Stomach (tissue), 9 donors: ENCODE measurements around the gene MAPK7. TPM values are rescaled to one million over a fixed set of nuclear protein-coding genes. Genes with fewer than 3 reads are reported as not detected.

Experiments used
- DNase-seq, 2 donors: peaks; one replicate each; pipeline versions ENCODE4 v3.0.0 to v3.0.0-alpha.2; 2013 to 2019
- H3K27ac ChIP-seq, 5 donors: fragments of 200-600 bp in 4 of 5; sonication (generic) in 4 of 5; one replicate each; pipeline ENCODE4 v1.5.1; 2013 to 2019; ENCODE audit warnings: mild to moderate bottlenecking in 1 of 5, moderate library complexity in 1 of 5
- H3K27me3 ChIP-seq, 3 donors: fragments of 200-600 bp; sonication (generic); one replicate each; pipeline ENCODE4 v1.5.1; 2017 to 2019; ENCODE audit warnings: mixed run types in 1 of 3
- H3K36me3 ChIP-seq, 4 donors: fragments of 200-600 bp; sonication (generic); 1 replicate in 3 of 4; 2 replicates in 1 of 4; pipeline ENCODE4 v1.5.1; 2016 to 2019
- H3K4me1 ChIP-seq, 4 donors: fragments of 200-600 bp; sonication (generic); one replicate each; pipeline ENCODE4 v1.5.1; 2016 to 2019
- H3K4me3 ChIP-seq, 4 donors: fragments of 200-600 bp; sonication (generic) in 3 of 4; one replicate each; pipeline ENCODE4 v1.5.1; 2016 to 2019; ENCODE audit warnings: mild to moderate bottlenecking in 1 of 4
- H3K9me3 ChIP-seq, 4 donors: fragments of 200-600 bp; sonication (generic); one replicate each; pipeline ENCODE4 v1.5.1; 2016 to 2019
- EP300 ChIP-seq: sonication (generic); formaldehyde crosslinking; IDR thresholded peaks from one replicate; pipeline ENCODE4 v1.6.1; 2017; ENCODE audit warnings: antibody characterized with exemption
- POLR2A ChIP-seq, 4 donors: fragments of 450-650 bp; IDR thresholded peaks; one replicate each; pipeline ENCODE4 v1.6.1; 2016; ENCODE audit warnings: antibody characterized with exemption in 4 of 4, control low read depth in 2 of 4, mild to moderate bottlenecking in 1 of 4, moderate library complexity in 1 of 4
- POLR2AphosphoS5 ChIP-seq, 3 donors: sonication (generic); formaldehyde crosslinking; IDR thresholded peaks; one replicate each; pipeline ENCODE4 v1.6.1; 2016; ENCODE audit warnings: antibody characterized with exemption in 3 of 3
- WGBS, 5 donors: extraction: QIAGEN DNeasy Blood & Tissue Kit in 3 of 5; methylation state at CpG; one replicate each; pipeline versions ENCODE4 v1.1.5 to v1.1.7; 2013 to 2018; 5-methylcytosine and 5-hydroxymethylcytosine counted together
- intact Hi-C: fragments of 100-400 bp; cut with DNase I; formaldehyde crosslinking; loops from one replicate; pipeline ENCODE4 v1.15.1; 2023; ENCODE audit warnings: low total_unique reads
- polyA plus RNA-seq, 3 donors: library from polyadenylated mRNA; stranded (reverse); fragments of 200-250 nt; gene quantifications; one replicate each; pipeline ENCODE4 v1.2.3, GENCODE V29; 2013
- total RNA-seq, 5 donors: library from RNA; depleted of rRNA; stranded (reverse); fragments of >200 nt; gene quantifications; one replicate each; pipeline versions ENCODE4 v1.1.0 to v1.2.3, GENCODE V29; 2014 to 2016
- TF ChIP-seq, protein P1 (sequence below), 7 experiments: fragments of 450-650 bp in 4 of 7; fragments of 200-600 bp in 3 of 7; sonication (generic) in 3 of 7; IDR thresholded peaks; one replicate each; pipeline ENCODE4 v1.5.1; 2016 to 2019; ENCODE audit warnings: antibody characterized with exemption in 7 of 7, control low read depth in 2 of 7, mild to moderate bottlenecking in 1 of 7
- donor health status: healthy with polysubstance abuse.
- donor health status: Bipolar disorder and iron deficiency.
- donor health status: healthy.

The MAPK7 gene
- total and polyA plus RNA-seq, 8 donors = 10.3 to 221 (median 30.5) TPM

DNA sequence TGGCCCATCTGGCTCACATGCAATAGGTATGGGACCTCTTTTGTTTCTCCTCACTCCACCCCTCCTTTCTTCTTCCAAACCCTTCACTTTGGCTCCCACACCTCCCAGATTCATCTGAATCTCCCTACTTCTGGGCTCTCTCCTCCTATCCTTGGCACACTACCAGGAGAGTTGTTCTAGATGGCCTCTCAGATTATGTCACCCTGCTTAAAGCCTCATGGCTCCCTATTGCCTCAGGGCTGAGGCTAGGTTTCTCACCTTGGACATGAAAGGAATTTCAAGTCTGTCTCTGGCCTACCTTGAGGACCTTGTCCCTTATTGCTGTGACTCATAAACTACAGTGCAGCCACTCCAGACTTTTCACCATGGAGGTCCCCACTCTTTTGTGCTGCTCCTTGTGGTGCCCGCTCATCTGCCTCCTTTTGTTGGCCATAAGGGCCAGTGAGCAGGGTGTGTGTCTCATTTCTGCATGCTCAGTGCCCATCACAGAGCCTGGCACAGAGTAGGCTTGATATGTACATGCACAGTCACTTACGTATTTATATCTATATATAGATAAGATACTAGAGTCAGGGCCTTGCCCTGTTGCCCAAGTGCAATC, 9.7 kb downstream of the MAPK7 start:
- Histone ChIP-seq H3K4me1 (peaks cover 55 to 84% (median 63%) of the 10 kb centered on the region in 4 donors), H3K9me3 (no peaks in the 10 kb centered on the region), H3K36me3 (peaks cover 13 to 27% (median 18%) of the 10 kb centered on the region in 4 donors), H3K27me3 (no peaks in the 10 kb centered on the region), H3K4me3 (no peak overlapping the region), H3K27ac (peak overlapping the region; percentile 52 to 94 (median 89))
- TF ChIP-seq EP300 = no peak
- TF ChIP-seq POLR2AphosphoS5 (IDR thresholded peaks at IDR 0.05) = no peak
- TF ChIP-seq, protein P1, sequence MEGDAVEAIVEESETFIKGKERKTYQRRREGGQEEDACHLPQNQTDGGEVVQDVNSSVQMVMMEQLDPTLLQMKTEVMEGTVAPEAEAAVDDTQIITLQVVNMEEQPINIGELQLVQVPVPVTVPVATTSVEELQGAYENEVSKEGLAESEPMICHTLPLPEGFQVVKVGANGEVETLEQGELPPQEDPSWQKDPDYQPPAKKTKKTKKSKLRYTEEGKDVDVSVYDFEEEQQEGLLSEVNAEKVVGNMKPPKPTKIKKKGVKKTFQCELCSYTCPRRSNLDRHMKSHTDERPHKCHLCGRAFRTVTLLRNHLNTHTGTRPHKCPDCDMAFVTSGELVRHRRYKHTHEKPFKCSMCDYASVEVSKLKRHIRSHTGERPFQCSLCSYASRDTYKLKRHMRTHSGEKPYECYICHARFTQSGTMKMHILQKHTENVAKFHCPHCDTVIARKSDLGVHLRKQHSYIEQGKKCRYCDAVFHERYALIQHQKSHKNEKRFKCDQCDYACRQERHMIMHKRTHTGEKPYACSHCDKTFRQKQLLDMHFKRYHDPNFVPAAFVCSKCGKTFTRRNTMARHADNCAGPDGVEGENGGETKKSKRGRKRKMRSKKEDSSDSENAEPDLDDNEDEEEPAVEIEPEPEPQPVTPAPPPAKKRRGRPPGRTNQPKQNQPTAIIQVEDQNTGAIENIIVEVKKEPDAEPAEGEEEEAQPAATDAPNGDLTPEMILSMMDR (IDR thresholded peaks at IDR 0.05) = no peak
- TF ChIP-seq POLR2A (IDR thresholded peaks at IDR 0.05) = no peak
- no peak for DNase-seq
- intact Hi-C loops = no loop called here
- WGBS, 5 donors = 58 to 79% (median 71%) methylated on average over 2 of the region's 2 CpGs

DNA sequence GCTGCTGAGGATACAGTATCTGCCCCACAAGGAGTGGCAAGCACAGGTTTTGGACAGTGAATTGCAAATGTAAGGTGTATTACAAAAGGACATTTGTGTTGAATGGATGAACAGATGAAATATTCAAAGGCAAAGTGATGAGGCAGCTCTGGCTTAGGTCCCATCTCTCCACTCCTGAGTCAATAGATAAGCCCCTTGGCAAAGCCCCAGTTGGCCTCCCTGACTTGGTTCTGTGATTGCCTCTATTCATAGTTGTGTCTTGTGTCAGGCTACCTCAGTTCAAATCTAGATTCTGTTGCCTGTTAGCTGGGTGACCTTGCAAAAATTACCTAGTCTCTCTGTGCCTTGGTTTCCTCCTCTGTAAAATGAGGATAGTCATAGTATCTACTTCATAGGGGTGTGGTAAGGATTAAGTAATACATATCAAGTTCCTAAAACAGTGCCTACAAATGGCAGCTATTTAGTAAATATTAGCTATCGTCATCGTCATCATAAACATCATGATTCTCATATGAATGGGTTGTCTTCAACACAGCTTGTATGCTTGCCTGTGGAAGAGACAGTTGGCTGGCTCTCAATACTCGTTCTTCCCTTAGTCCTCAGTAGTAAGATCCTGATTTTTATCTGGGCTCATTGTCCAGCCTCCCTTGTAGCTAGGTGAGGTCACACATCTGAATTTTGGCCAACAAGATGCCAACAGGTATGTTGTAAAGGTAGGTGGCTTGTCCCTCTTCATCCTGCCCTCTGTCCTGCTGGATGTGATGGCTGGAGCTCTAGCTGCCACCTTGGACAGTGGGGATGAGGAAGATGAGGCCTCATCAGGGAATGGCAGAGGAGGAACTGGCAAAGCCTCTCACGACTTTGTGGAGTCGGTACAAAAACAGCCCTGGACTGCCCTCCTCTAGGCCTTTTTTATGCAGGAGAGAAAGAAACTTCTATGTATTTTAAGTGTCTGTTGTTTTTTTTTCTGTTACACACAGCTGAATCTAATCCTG, 10.8 kb downstream of the MAPK7 start:
- no peak for DNase-seq
- Histone ChIP-seq H3K36me3 (peaks cover 2 to 16% (median 8%) of the 10 kb centered on the region in 4 donors), H3K9me3 (no peaks in the 10 kb centered on the region), H3K4me3 (no peak overlapping the region), H3K27ac (peak overlapping the region; percentile 23 to 94 (median 89)), H3K27me3 (no peaks in the 10 kb centered on the region), H3K4me1 (peaks cover 46 to 73% (median 53%) of the 10 kb centered on the region in 4 donors)
- TF ChIP-seq, protein P1 (IDR thresholded peaks at IDR 0.05) = no peak
- TF ChIP-seq POLR2A (IDR thresholded peaks at IDR 0.05) = no peak
- no peak for TF ChIP-seq EP300
- TF ChIP-seq POLR2AphosphoS5 (IDR thresholded peaks at IDR 0.05) = no peak
- intact Hi-C loops = no loop called here
- 66 to 85% (median 69%) methylated on average over 5 of the region's 5 CpGs for WGBS, 5 donors

DNA sequence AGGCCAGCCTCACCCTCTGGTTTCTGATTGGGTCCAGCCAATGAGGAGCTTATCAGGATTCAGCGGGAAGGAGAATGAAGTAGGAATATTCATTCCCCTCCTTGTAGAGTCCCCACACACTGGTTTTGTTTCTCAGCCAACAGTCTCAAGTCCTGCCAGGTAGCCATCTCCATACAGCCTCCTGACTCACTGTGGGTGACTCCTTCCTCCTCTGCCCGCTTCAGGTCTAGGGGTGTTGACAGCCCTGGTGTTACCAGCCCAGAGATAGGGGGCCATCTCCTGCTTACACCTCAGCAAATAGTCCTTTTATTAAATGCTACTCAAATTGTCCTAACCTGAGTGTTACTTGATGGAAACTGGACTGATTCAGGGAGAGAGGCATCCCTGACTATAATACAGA, 12.7 kb downstream of the MAPK7 start:
- H3K9me3 ChIP-seq = no peaks in the 10 kb centered on the region
- no peaks in the 10 kb centered on the region for H3K27me3 ChIP-seq
- H3K36me3 ChIP-seq = no peaks in the 10 kb centered on the region
- H3K27ac ChIP-seq = no peak overlapping the region
- DNase-seq = no peak
- WGBS, 5 donors = 64 to 81% (median 71%) methylated on average over 2 of the region's 2 CpGs
- intact Hi-C loops = no loop called here
- H3K4me3 ChIP-seq = no peak overlapping the region
- TF ChIP-seq POLR2AphosphoS5 (IDR thresholded peaks at IDR 0.05) = no peak
- no peak for TF ChIP-seq EP300
- TF ChIP-seq, protein P1 (IDR thresholded peaks at IDR 0.05) = no peak
- peaks cover 27 to 54% (median 34%) of the 10 kb centered on the region in 4 donors for H3K4me1 ChIP-seq

DNA sequence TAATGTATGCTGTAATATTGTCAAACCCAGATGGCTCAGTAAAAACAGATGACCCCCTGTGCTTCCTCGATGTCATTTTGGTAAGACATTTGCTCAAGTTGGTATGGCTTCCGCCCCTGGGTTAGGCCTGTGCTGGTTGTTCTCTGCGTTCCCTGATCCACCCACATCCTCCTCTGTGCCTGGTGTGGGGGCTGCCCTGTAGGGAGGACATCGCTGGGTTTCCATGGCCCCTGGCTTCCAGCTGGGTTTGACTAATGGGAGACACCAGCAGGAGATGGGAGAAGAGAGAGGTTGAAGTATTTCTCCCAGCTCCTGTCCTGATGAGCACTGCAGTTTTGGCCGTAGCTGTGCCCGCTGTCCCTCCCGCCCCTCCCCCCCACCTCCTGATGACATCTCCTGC, 13.1 kb downstream of the MAPK7 start:
- TF ChIP-seq EP300 (no peak), POLR2A (IDR thresholded peaks at IDR 0.05) (no peak), POLR2AphosphoS5 (IDR thresholded peaks at IDR 0.05) (no peak)
- TF ChIP-seq, protein P1 (IDR thresholded peaks at IDR 0.05) = no peak
- intact Hi-C loops = no loop called here
- Histone ChIP-seq H3K36me3 (no peaks in the 10 kb centered on the region), H3K27ac (no peak overlapping the region), H3K4me3 (no peak overlapping the region), H3K27me3 (no peaks in the 10 kb centered on the region), H3K4me1 (peaks cover 22 to 50% (median 31%) of the 10 kb centered on the region in 4 donors), H3K9me3 (no peaks in the 10 kb centered on the region)
- DNase-seq = no peak
- 79 to 91% (median 84%) methylated on average over 7 of the region's 7 CpGs for WGBS, 5 donors
